Mucosa of descending colon (tissue), 3 donors: ENCODE results near the gene CENPH. TPM values are rescaled to one million over a fixed set of nuclear protein-coding genes. Genes with fewer than 3 reads are reported as not detected.

Experiments used
- ATAC-seq: fragments of 200-7000 bp; cut with Tn5 transposase; one replicate; pipeline ENCODE4 v1.9.1; 2020; ENCODE audit warnings: mild to moderate bottlenecking, moderate library complexity
- DNase-seq, 3 donors: peaks; one replicate each; pipeline ENCODE4 v3.0.0-alpha.2; 2020
- H3K36me3 ChIP-seq: fragments of 200-600 bp; one replicate; pipeline ENCODE4 v1.8.0; 2021; ENCODE audit warnings: low read depth, mild to moderate bottlenecking
- H3K4me1 ChIP-seq: fragments of 200-600 bp; one replicate; pipeline ENCODE4 v1.8.0; 2021; ENCODE audit warnings: low read depth, mild to moderate bottlenecking
- H3K4me3 ChIP-seq: fragments of 200-600 bp; one replicate; pipeline ENCODE4 v1.8.0; 2021; ENCODE audit warnings: mild to moderate bottlenecking
- H3K9me3 ChIP-seq: fragments of 200-600 bp; one replicate; pipeline ENCODE4 v1.8.0; 2021; ENCODE audit warnings: mild to moderate bottlenecking
- intact Hi-C, 2 donors: fragments of 100-400 bp; cut with DNase I in 1 of 2; cut with micrococcal nuclease in 1 of 2; formaldehyde crosslinking; loops; one replicate each; pipeline versions ENCODE4 v1.11.0 to v1.11.1; 2022; cut with DNase I, micrococcal nuclease
- total RNA-seq, 3 donors: library from RNA; stranded (reverse); fragmentation: NEBNext Ultra II Directional in 2 of 3; extraction: Animal tissue kit (Norgen Biotek cat#: 25700) in 2 of 3; gene quantifications; one replicate each; pipeline versions ENCODE4 v1.2.1 to v1.2.4, GENCODE V29; 2021 to 2023
- TF ChIP-seq, protein P1 (sequence below): fragments of 200-600 bp; IDR thresholded peaks from one replicate; pipeline ENCODE4 v1.8.0; 2022; ENCODE audit warnings: antibody characterized with exemption, mild to moderate bottlenecking
- donor health status: DM: no; HTN: no; CAD: no; lungs with moderate emphysema.
- donor health status: DM: no; HTN: no; CAD: no.
- donor health status: DM: no; HTN: yes; CAD: no.

CENPH gene
- total RNA-seq, 3 donors from 2014 or later: 1.5 to 9.6 (median 1.6) TPM

DNA sequence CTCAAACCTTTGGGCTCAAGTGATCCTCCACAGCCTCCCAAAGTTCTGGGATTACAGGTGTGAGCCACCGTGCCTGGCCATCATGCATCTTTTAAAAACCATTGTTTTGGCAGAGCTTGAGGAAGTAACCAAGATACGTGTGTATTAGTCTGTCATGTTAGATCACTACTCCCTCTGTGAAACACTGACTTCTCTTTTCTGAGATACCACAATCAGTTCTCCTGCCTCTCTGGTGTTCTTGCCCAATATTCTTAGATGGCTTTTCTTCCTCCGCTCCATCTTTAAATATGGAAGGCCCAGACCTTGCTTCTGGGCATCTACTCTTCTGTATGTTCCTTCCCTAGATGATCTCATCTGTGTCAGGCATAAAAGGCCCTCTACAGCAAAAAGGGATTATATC is 36.7 kb upstream of the CENPH start:
- DNase-seq (no peak), ATAC-seq (no peak)
- Histone ChIP-seq H3K4me1 (no peaks in the 10 kb centered on the region), H3K36me3 (no peaks in the 10 kb centered on the region), H3K4me3 (no peak overlapping the region), H3K9me3 (no peaks in the 10 kb centered on the region)
- TF ChIP-seq, protein P1, sequence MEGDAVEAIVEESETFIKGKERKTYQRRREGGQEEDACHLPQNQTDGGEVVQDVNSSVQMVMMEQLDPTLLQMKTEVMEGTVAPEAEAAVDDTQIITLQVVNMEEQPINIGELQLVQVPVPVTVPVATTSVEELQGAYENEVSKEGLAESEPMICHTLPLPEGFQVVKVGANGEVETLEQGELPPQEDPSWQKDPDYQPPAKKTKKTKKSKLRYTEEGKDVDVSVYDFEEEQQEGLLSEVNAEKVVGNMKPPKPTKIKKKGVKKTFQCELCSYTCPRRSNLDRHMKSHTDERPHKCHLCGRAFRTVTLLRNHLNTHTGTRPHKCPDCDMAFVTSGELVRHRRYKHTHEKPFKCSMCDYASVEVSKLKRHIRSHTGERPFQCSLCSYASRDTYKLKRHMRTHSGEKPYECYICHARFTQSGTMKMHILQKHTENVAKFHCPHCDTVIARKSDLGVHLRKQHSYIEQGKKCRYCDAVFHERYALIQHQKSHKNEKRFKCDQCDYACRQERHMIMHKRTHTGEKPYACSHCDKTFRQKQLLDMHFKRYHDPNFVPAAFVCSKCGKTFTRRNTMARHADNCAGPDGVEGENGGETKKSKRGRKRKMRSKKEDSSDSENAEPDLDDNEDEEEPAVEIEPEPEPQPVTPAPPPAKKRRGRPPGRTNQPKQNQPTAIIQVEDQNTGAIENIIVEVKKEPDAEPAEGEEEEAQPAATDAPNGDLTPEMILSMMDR: no peak
- intact Hi-C loops: no loop called here

DNA sequence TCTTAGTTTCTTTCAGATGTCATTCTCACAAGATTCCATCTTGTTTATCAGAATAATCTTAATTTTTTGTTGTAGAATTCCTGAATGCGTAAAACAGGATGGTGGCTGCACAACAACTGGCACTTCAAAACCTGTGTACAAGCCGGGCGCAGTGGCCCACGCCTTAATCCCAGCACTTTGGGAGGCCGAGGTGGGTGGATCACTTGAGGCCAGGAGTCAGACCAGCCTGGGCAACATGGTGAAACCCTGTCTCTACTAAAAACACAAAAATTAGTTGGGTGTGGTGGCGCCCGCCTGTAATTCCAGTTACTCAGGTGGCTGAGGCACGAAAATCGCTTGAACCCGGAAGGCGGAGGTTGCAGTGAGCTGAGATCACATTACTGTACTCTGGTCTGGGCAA is 32.9 kb upstream of the CENPH start:
- TF ChIP-seq, protein P1: no peak
- DNase-seq (no peak), ATAC-seq (no peak)
- Histone ChIP-seq H3K4me1 (no peaks in the 10 kb centered on the region), H3K4me3 (no peak overlapping the region), H3K9me3 (no peaks in the 10 kb centered on the region), H3K36me3 (no peaks in the 10 kb centered on the region)
- intact Hi-C loops: no loop called here

DNA sequence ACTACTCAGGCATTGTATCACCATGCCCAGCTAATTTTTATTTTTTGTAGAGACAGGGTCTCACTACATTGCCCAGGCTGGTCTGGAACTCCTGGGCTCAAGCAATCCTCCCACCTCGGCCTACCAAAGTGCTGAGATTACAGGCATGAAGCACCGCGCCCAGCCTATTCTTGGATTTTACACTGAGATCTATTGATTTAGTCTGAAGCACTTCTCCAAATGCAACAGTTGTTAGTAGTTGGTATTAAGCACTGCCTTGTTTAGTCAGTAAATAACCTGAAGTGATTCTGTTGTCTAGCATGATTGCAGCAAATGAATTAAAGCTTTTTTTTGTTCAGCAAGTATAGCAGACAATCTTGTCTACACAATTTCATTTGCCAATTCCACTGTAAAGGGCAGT is 31.3 kb upstream of the CENPH start:
- Histone ChIP-seq H3K4me3 (no peak overlapping the region), H3K36me3 (no peaks in the 10 kb centered on the region), H3K4me1 (no peaks in the 10 kb centered on the region), H3K9me3 (no peaks in the 10 kb centered on the region)
- TF ChIP-seq, protein P1: no peak
- no peak for ATAC-seq
- no peak for DNase-seq
- intact Hi-C loops: no loop called here

DNA sequence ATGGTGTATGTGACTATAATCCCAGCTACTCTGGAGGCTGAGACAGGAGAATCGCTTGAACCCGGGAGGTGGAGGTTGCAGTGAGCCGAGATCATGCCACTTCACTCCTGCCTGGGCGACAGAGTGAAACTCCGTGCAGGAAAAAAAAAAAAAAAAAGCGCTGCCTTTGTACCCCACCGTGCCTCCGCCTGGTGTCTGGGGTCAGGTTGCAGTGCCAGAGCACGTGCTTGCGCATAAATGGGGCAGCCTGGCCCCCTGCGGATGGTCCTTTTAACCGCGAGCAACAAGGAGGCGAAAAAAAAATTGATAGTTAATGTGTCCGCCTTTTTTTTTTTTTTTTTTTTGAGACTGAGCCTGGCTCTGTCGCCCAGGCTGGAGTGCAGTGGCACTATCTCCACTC is 28.7 kb upstream of the CENPH start:
- ATAC-seq (no peak), DNase-seq (no peak)
- Histone ChIP-seq H3K4me1 (no peaks in the 10 kb centered on the region), H3K36me3 (no peaks in the 10 kb centered on the region), H3K4me3 (no peak overlapping the region), H3K9me3 (no peaks in the 10 kb centered on the region)
- intact Hi-C loops: no loop called here
- TF ChIP-seq, protein P1: no peak

DNA sequence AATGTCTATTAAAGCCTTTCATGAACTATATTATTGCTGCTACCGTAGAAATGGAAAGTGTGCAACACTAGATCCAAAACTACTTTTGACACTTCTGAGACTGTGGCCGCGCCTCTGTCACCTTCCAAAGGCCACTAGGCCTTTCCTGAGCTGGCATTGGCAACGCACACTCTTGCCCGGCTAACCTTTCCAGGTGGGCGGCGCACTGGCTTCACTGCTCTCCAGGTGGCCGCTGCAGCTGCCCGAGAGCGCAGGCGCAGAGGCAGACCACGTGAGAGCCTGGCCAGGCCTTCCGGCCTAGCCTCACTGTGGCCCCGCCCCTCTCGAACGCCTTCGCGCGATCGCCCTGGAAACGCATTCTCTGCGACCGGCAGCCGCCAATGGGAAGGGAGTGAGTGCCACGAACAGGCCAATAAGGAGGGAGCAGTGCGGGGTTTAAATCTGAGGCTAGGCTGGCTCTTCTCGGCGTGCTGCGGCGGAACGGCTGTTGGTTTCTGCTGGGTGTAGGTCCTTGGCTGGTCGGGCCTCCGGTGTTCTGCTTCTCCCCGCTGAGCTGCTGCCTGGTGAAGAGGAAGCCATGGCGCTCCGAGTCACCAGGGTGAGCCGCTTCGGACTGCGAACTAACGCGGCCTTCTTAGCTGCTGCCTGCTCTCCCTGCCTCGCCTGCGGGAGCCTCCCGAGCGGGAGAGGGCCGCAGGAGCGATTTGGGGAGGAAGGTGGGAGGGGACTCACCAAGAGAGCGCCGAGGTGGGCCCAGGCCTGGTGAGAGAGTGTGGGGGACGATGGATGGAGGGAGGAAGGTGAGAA is 22.5 kb upstream of the CENPH start, which contains the start of gene CCNB1:
CCNB1 (plus strand) TSS at position 465 of the 807 bp plus-strand sequence; CDS start at position 578, 113 bp downstream.
- Histone ChIP-seq H3K4me1 (peaks cover 16% of the 10 kb centered on the region), H3K9me3 (no peaks in the 10 kb centered on the region), H3K4me3 (peak within 1 kb of the TSS; percentile 37), H3K36me3 (no peaks in the 10 kb centered on the region)
- intact Hi-C loops: no loop called here
- TF ChIP-seq, protein P1: no peak
- DNase-seq (peak; percentile 98 to 99 (median 98)), ATAC-seq (peak; percentile 100)
